ENCODE data around the gene FHOD3.

DNA sequence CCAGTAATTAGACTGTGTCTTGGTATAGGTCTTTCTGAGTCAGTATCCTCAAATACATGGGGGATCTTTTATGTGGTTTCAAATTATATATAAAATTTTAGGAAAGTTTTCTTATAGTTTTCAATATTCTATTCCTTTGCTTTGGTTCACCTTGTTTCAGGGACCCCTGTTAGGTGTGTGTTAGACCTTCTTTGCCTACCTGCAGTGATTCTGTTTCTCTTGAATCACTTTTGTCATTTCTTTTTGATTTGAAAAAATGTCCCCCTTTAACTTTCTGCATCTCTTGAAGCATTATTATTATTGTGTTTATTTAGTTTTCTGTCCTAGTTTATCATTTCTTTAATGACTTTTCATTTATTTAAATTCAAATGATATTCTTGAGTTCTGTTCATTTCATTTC lies 98.7 kb downstream of the FHOD3 start:
- no peak for TF ChIP-seq CTCF (IDR thresholded peaks at IDR 0.05)
- no peak for TF ChIP-seq POLR2AphosphoS5 (IDR thresholded peaks at IDR 0.05; ENCODE audit: low read depth, low read length)
- TF ChIP-seq SIN3A (IDR thresholded peaks at IDR 0.05; ENCODE audit: borderline replicate concordance, insufficient read depth, low read depth, low read length), result no peak
- no peak for TF ChIP-seq REST (IDR thresholded peaks at IDR 0.05; ENCODE audit: insufficient read depth in 1 of 2, low read depth in 2 of 2, low read length in 1 of 2)
- TF ChIP-seq TCF7L2 (IDR thresholded peaks at IDR 0.05; ENCODE audit: low read depth, low read length), result no peak

Data from Panc1 (cell line).